Uterus (tissue), 2 donors: ENCODE data around the gene BACH1.

ENCODE experiments used
- CTCF ChIP-seq, 4 experiments: fragments of 200-600 bp in 2 of 4; fragments of 450-650 bp in 2 of 4; sonication (generic) in 2 of 4; IDR thresholded peaks; one replicate each; pipeline ENCODE4 v1.5.1; 2016 to 2019; ENCODE audit warnings: antibody characterized with exemption in 4 of 4, mild to moderate bottlenecking in 2 of 4, moderate library complexity in 1 of 4
- POLR2A ChIP-seq, 2 donors: fragments of 450-650 bp; IDR thresholded peaks; one replicate each; pipeline ENCODE4 v1.6.1; 2016; ENCODE audit warnings: antibody characterized with exemption in 2 of 2, mild to moderate bottlenecking in 1 of 2, moderate library complexity in 1 of 2

- TF ChIP-seq POLR2A (IDR thresholded peaks at IDR 0.05) (no peak), CTCF (IDR thresholded peaks at IDR 0.05) (no peak)
Observed at GRCh38 chr21:29279558-29279957, 19.2 kb upstream of the BACH1 start.
